B cell (primary cell): ENCODE results near the gene THY1.

Experiments used
- EZH2 ChIP-seq: IDR thresholded peaks from 2 replicates; pipeline ENCODE4 v1.6.1; 2012; ENCODE audit warnings: borderline replicate concordance, low read depth, mild to moderate bottlenecking, moderate library complexity, low read length; ENCODE audit not compliant: insufficient read depth, poor library complexity, severe bottlenecking
- TF ChIP-seq, protein P1 (sequence below): fragments of 200-600 bp; IDR thresholded peaks from one replicate; pipeline ENCODE4 v1.8.0; 2022; ENCODE audit warnings: antibody characterized with exemption, mild to moderate bottlenecking

- TF ChIP-seq, protein P1, sequence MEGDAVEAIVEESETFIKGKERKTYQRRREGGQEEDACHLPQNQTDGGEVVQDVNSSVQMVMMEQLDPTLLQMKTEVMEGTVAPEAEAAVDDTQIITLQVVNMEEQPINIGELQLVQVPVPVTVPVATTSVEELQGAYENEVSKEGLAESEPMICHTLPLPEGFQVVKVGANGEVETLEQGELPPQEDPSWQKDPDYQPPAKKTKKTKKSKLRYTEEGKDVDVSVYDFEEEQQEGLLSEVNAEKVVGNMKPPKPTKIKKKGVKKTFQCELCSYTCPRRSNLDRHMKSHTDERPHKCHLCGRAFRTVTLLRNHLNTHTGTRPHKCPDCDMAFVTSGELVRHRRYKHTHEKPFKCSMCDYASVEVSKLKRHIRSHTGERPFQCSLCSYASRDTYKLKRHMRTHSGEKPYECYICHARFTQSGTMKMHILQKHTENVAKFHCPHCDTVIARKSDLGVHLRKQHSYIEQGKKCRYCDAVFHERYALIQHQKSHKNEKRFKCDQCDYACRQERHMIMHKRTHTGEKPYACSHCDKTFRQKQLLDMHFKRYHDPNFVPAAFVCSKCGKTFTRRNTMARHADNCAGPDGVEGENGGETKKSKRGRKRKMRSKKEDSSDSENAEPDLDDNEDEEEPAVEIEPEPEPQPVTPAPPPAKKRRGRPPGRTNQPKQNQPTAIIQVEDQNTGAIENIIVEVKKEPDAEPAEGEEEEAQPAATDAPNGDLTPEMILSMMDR: no peak
- TF ChIP-seq EZH2: no peak
Observed at GRCh38 chr11:119436093-119436492, 13.1 kb upstream of the THY1 start.
